PC-9 (cell line): ENCODE data around the gene GALNT13. TPM values are rescaled to one million over a fixed set of nuclear protein-coding genes. Genes with fewer than 3 reads are reported as not detected.

Experiments used
- BruUV-seq: library from RNA; stranded (reverse); fragments of 400-500 nt; replicated peaks from 2 replicates; lab custom pipeline; 2021; lab: Mats Ljungman, UMichigan
- CTCF ChIA-PET: fragments of 300-600 bp; sonication (Branson Sonifier 250); formaldehyde crosslinking; loops from one replicate; lab custom pipeline; 2022; ENCODE audit warnings: antibody characterized with exemption; lab: Charles Lee
- POLR2A ChIA-PET: fragments of 300-600 bp; sonication (Branson Sonifier 250); formaldehyde crosslinking; loops from one replicate; lab custom pipeline; 2022; ENCODE audit warnings: antibody characterized with exemption; ENCODE audit not compliant: unreplicated experiment; lab: Charles Lee
- DNase-seq, 2 experiments: peaks; one replicate each; pipeline versions ENCODE4 v3.0.0 to v3.0.0-alpha.2; 2015 to 2022; ENCODE audit warnings: mixed read lengths in 1 of 2
- H2AFZ ChIP-seq: fragments of 200-600 bp; sonication (generic); 2 replicates; pipeline ENCODE4 v1.8.1; 2017; ENCODE audit warnings: antibody characterized with exemption
- H3F3A ChIP-seq: fragments of 200-600 bp; sonication (generic); 2 replicates; pipeline ENCODE4 v1.8.1; 2017; ENCODE audit warnings: antibody characterized with exemption, mild to moderate bottlenecking, low read depth; ENCODE audit not compliant: insufficient read depth
- H3K27ac ChIP-seq: fragments of 200-600 bp; sonication (generic); 2 replicates; pipeline ENCODE4 v1.6.1; 2016; ENCODE audit warnings: mixed run types
- H3K27me3 ChIP-seq: fragments of 200-600 bp; sonication (generic); 2 replicates; pipeline ENCODE4 v1.6.1; 2016; ENCODE audit warnings: low read depth, mixed run types; ENCODE audit not compliant: insufficient read depth
- H3K36me3 ChIP-seq: fragments of 200-600 bp; sonication (generic); 2 replicates; pipeline ENCODE4 v1.6.1; 2016; ENCODE audit warnings: low read depth, mixed run types
- H3K4me1 ChIP-seq: fragments of 200-600 bp; sonication (generic); replicated peaks from 2 replicates; pipeline ENCODE4 v1.6.1; 2016; ENCODE audit warnings: mixed run types; ENCODE audit not compliant: insufficient read depth
- H3K4me2 ChIP-seq: fragments of 200-600 bp; sonication (generic); 2 replicates; pipeline ENCODE4 v1.6.1; 2017; ENCODE audit warnings: mixed run types
- H3K4me3 ChIP-seq: fragments of 200-600 bp; sonication (generic); 2 replicates; pipeline ENCODE4 v1.6.1; 2016; ENCODE audit warnings: mixed run types
- H3K79me2 ChIP-seq: fragments of 200-600 bp; sonication (generic); 2 replicates; pipeline ENCODE4 v1.6.1; 2017; ENCODE audit warnings: low read depth, mixed run types
- H3K9me2 ChIP-seq: fragments of 200-600 bp; sonication (generic); 2 replicates; pipeline ENCODE4 v1.8.1; 2017; ENCODE audit warnings: mild to moderate bottlenecking; ENCODE audit not compliant: insufficient read depth
- H3K9me3 ChIP-seq: fragments of 200-600 bp; sonication (generic); 2 replicates; pipeline ENCODE4 v1.8.1; 2016; ENCODE audit warnings: low read depth; ENCODE audit not compliant: insufficient read depth
- H4K20me1 ChIP-seq: fragments of 200-600 bp; sonication (generic); 2 replicates; pipeline ENCODE4 v1.8.1; 2017; ENCODE audit not compliant: insufficient read depth
- EZH2 ChIP-seq: fragments of 200-600 bp; sonication (generic); IDR thresholded peaks from 2 replicates; pipeline ENCODE4 v1.8.0; 2017; ENCODE audit warnings: antibody characterized with exemption, low read depth
- intact Hi-C: fragments of 100-400 bp; cut with micrococcal nuclease; formaldehyde crosslinking; loops from one replicate; pipeline ENCODE4 v1.10.0; 2022; ENCODE audit not compliant: unreplicated experiment
- total RNA-seq: library from RNA; stranded (reverse); gene quantifications from 2 replicates; pipeline ENCODE4 v1.2.3, GENCODE V29; 2021
- TF ChIP-seq, protein P1 (sequence below): fragments of 200-600 bp; sonication (generic); conservative IDR thresholded peaks from 2 replicates; pipeline ENCODE4 v1.6.1; 2017; ENCODE audit warnings: mixed run types, antibody characterized with exemption, mild to moderate bottlenecking, moderate library complexity

The GALNT13 gene
- total RNA-seq, 1 experiment from 2014 or later: 3.6 TPM

- H3K4me2 ChIP-seq: no peak overlapping the region
- ChIA-PET CTCF (no interaction called here), POLR2A (no interaction called here)
- H4K20me1 ChIP-seq: no peaks in the 10 kb centered on the region
- no peaks in the 10 kb centered on the region for H3K4me1 ChIP-seq
- no peaks in the 10 kb centered on the region for H3F3A ChIP-seq
- no peaks in the 10 kb centered on the region for H3K79me2 ChIP-seq
- no peaks in the 10 kb centered on the region for H3K9me3 ChIP-seq
- no peak overlapping the region for H3K4me3 ChIP-seq
- H2AFZ ChIP-seq: no peak overlapping the region
- DNase-seq: no peak
- BruUV-seq: no TSS peak
- no peaks in the 10 kb centered on the region for H3K27me3 ChIP-seq
- no peaks in the 10 kb centered on the region for H3K36me3 ChIP-seq
- TF ChIP-seq, protein P1, sequence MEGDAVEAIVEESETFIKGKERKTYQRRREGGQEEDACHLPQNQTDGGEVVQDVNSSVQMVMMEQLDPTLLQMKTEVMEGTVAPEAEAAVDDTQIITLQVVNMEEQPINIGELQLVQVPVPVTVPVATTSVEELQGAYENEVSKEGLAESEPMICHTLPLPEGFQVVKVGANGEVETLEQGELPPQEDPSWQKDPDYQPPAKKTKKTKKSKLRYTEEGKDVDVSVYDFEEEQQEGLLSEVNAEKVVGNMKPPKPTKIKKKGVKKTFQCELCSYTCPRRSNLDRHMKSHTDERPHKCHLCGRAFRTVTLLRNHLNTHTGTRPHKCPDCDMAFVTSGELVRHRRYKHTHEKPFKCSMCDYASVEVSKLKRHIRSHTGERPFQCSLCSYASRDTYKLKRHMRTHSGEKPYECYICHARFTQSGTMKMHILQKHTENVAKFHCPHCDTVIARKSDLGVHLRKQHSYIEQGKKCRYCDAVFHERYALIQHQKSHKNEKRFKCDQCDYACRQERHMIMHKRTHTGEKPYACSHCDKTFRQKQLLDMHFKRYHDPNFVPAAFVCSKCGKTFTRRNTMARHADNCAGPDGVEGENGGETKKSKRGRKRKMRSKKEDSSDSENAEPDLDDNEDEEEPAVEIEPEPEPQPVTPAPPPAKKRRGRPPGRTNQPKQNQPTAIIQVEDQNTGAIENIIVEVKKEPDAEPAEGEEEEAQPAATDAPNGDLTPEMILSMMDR: no peak
- TF ChIP-seq EZH2: no peak
- H3K9me2 ChIP-seq: no peaks in the 10 kb centered on the region
- intact Hi-C loops: no loop called here
- no peak overlapping the region for H3K27ac ChIP-seq
Measured at GRCh38 chr2:154046493-154046892, 174.8 kb downstream of the GALNT13 start.

- intact Hi-C loops: no loop called here
- CTCF ChIA-PET: no interaction called here
Measured at GRCh38 chr2:154048905-154049304, 177.2 kb downstream of the GALNT13 start.

GRCh38 chr2:154049561-154049960, 177.8 kb downstream of the GALNT13 start:
- H3K4me3 ChIP-seq: no peak overlapping the region
- H4K20me1 ChIP-seq: no peaks in the 10 kb centered on the region
- no peak for DNase-seq
- H3K27ac ChIP-seq: no peak overlapping the region
- POLR2A ChIA-PET: no interaction called here
- H3K79me2 ChIP-seq: no peaks in the 10 kb centered on the region
- no peaks in the 10 kb centered on the region for H3K27me3 ChIP-seq
- intact Hi-C loops: no loop called here
- H3K4me2 ChIP-seq: no peak overlapping the region
- no TSS peak for BruUV-seq
- no peak for TF ChIP-seq EZH2
- TF ChIP-seq, protein P1: no peak
- H3F3A ChIP-seq: no peaks in the 10 kb centered on the region
- H3K9me2 ChIP-seq: no peaks in the 10 kb centered on the region; the same call in 1 of the 2 replicates
- no peaks in the 10 kb centered on the region for H3K36me3 ChIP-seq
- no peak overlapping the region for H2AFZ ChIP-seq
- no peaks in the 10 kb centered on the region for H3K4me1 ChIP-seq
- no peaks in the 10 kb centered on the region for H3K9me3 ChIP-seq
- CTCF ChIA-PET: no interaction called here

More at GRCh38 chr2:154048905-154049304, 177.2 kb downstream of the GALNT13 start:
- H3K9me2 ChIP-seq: no peaks in the 10 kb centered on the region; the same call in 1 of the 2 replicates
- BruUV-seq: no TSS peak
- TF ChIP-seq, protein P1: no peak
- no peak for TF ChIP-seq EZH2
- H2AFZ ChIP-seq: no peak overlapping the region
- no peaks in the 10 kb centered on the region for H3K27me3 ChIP-seq
- POLR2A ChIA-PET: no interaction called here
- no peaks in the 10 kb centered on the region for H3K4me1 ChIP-seq
- no peak overlapping the region for H3K4me2 ChIP-seq
- no peaks in the 10 kb centered on the region for H3K79me2 ChIP-seq
- H3F3A ChIP-seq: no peaks in the 10 kb centered on the region
- H3K27ac ChIP-seq: no peak overlapping the region
- H4K20me1 ChIP-seq: no peaks in the 10 kb centered on the region
- H3K4me3 ChIP-seq: no peak overlapping the region
- no peaks in the 10 kb centered on the region for H3K36me3 ChIP-seq
- no peaks in the 10 kb centered on the region for H3K9me3 ChIP-seq
- DNase-seq: no peak
